ENCODE data around the gene PGBD5.
"Not testable (repeated sequence)": the region's sequence is repeated elsewhere in the genome, so short reads cannot be mapped to it uniquely, and the experiment has no call there.

The PGBD5 gene, protein sequence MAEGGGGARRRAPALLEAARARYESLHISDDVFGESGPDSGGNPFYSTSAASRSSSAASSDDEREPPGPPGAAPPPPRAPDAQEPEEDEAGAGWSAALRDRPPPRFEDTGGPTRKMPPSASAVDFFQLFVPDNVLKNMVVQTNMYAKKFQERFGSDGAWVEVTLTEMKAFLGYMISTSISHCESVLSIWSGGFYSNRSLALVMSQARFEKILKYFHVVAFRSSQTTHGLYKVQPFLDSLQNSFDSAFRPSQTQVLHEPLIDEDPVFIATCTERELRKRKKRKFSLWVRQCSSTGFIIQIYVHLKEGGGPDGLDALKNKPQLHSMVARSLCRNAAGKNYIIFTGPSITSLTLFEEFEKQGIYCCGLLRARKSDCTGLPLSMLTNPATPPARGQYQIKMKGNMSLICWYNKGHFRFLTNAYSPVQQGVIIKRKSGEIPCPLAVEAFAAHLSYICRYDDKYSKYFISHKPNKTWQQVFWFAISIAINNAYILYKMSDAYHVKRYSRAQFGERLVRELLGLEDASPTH

DNA sequence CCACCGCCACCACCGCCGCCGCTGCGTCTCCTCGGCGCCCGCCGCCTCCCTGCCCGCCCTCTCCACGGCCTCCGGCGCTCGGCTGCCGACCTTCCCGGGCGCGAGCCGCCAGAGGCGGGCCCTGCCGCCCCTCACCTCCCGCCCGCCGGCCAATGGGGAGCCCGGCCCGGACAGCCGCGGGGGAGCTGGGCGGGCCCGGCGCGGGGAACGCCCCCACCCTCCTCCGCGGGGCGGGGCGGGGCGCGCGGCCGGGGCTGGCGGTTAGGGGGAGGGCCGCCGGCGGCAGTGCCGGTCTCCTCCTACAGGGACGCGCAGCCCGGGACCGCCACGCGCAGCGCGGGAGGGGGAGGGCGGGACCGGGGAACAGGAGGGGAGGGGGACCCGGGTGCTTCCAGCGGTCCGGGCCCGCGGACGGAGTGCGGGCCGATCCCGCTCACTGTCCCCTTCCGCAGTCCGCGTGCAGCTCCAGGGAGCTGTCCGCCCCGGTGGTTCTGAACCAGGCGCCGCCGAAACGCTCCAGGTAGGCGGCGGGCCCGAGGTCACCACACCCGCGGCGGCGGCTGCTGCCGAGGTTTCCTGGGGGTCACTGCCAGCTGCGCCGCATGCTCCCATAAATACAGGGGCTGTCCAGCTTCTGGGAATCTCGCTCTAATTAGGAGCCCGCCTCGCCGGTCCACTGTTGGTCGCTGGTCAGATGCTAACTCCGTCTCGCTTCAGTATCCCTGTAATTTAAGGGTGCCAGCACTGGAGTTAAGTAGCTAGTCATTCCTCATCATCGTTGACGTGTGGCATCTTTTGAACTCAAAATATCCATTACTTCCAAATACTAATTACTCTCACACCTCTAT lies at the start of gene PGBD5:
Gene PGBD5, minus strand, starts transcription at position 87 of the 848 bp plus-strand sequence. CDS start 404 bp downstream, outside the sequence.
- peak; percentile 67 for DNase-seq

DNA sequence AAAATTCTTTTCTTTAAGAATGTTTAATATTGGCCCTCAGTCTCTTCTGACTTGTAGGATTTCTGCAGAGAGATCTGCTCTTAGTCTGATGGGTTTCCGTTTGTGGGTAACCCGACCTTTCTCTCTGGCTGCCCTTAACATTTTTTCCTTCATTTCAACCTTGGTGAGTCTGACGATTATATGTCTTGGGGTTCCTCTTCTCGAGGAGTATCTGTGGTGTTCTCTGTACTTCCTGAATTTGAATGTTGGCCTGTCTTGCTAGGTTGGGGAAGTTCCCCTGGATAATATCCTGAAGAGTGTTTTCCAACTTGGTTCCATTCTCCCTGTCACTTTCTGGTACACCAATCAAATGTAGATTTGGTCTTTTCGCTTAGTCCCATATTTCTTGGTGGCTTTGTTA lies 48.8 kb upstream of the PGBD5 start:
- not testable (repeated sequence) for DNase-seq

DNA sequence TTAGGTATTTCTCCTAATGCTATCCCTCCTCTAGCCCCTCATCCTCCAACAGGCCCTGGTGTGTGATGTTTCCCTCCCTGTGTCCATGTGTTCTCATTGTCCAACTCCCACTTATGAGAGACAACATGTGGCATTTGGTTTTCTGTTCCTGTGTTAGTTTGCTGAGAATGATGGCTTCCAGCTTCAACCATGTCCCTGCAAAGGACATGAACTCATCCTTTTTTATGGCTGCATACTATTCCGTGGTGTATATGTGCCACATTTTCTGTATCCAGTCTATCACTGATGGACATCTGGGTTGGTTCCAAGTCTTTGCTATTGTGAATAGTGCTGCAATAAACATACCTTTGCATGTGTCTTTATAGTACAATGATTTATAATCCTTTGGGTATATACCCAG lies 44.6 kb upstream of the PGBD5 start:
- DNase-seq = not testable (repeated sequence)

DNA sequence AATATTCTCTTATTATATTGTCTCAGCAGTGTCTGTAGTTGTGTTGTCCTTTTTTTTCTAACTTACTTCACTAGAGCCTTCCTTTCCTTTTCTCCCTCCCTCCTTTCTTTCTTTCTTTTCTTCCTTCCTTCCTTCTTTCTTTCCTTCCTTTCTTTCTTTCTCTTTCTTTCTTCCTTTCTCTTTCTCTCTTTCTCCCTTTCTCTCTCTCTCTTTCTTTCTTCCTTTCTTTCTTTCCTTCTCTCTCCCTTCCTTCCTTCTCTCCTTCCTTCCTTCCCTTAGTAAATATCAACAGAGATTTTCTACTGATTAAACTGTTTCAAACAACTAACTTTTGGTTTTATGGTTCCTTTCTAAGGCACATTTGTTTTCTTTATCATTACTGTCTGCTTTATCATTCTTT lies 43.1 kb upstream of the PGBD5 start:
- no peak for DNase-seq

DNA sequence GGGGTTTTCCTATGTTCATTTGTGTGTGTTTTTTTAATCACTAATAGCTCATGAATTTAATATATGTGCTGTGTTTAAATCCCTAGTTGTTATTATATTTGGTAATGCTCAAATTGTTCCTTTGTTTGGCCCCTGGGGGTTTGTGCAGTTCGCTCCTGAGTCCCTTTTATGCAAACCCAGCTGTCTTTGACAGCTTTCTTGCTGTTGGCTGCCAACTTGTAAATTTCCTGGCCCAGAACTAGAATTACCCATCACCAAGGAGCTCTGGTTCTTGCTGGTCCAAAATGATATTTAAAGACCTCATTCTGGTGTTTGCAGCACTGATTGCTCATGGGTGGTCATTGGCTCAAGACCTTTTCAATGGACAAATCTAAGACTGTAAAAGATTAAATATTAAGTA lies 39.6 kb upstream of the PGBD5 start:
- DNase-seq = no peak

DNA sequence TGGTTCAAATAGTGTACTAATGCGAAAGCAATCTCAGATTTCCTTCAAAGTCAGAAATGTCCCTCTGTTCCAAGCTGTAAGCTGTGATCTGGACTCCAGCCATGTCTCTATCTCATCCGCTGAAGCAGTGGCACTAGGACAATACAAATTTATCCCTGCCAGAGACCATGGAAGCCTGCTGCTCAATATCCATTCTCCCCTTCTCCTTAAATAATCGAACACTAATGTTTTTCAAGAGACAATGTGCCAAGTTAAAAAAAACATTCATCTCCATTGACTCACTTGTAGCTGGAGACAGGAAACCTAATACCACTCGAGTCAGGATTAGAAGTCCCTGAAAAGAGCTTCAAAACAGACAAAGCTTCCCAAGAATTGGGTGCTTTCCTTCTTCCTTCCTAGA lies 38.5 kb upstream of the PGBD5 start:
- DNase-seq = no peak

DNA sequence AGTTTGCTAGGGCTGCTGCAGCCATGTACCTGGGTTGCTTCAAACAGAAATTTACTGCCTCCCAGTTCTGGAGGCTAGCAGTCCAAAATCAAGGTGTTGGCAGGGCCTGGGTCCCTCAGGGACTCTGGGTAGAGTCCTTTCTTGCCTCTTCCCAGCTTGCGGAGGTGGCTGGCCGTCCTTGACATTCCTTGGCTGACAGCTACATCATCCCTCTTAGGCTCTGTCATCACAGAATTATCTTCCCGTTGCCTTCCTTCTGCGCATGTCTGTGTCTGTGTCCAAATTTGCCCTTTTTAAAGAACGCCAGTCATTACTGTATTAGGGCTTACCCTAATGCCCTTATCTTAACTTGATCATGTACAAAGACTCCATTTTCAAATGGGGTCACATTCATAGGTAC lies 37.6 kb upstream of the PGBD5 start:
- no peak for DNase-seq

DNA sequence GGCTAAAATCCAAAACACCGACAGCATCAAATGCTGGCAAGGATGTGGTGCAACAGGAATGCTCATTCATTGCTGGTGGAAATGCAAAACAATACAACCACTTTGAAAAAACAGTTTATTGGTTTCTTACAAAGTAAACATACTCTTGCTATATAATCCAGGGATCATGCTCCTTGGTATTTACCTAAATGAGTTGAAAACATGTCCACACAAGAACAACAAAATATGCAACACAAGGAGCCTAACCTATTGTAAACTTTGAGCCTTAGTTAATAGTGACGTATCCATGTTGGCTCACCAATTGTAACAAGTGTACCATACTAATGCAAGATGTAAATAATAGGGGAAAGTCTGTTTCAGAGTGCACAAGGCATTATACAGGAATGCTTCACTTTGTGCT lies 37.2 kb upstream of the PGBD5 start:
- DNase-seq = no peak

DNA sequence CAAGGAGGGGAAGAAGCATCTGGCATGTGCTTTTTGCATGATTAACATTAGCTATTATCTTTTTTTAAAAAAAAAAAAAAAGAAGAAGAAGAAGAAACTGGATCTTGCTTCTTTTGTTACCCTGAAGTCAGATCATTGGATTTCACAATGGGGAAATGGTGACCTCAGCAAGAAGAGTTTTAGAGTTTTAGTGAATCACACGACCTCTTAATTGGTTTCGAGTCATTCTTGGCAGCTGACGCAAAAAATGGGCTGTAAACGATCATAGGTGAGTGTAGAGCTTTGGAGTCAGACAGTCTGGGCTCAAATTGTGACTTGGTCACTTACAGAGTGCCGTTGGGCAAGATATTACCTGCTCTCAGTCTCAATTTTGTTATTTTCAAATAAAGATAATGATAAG lies 33.3 kb upstream of the PGBD5 start:
- no peak for DNase-seq

DNA sequence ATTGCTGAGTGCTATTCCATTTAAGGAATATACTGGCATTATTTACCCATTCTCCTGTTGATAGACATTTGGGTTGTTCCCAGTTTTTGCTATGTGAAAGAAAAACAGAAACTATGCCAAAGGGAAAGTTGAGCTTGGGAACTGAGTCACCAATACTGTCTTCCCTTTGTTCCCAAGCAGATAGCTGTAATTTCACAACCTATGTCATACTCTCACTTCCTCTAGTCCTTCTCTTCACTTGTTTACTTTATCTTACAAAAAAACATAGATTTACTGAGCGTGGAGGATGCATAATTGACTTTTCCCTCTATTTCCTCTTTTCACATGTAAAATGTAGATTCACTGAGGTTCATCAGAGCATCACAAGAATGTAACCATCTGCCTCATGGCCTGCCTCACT lies 32.4 kb upstream of the PGBD5 start:
- DNase-seq = no peak

DNA sequence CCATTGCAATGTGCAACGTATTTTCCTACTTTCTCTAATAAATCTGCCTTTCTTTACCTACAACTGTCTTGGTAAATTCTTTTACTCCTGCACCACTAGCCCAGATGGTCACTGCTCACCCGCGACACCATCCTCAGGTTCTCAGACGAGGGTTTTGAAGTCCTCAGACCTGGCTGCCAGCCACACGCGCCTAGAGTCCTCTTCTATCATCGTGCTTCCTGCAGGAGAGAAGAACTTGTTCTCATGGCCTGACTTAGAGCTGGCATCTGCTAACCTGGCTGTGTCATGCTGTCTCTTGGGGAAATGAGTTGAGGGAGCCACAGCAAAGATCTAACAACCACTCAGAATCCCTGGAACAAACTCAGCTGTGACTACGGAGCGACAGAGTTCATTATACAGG lies 30.3 kb upstream of the PGBD5 start:
- no peak for DNase-seq

DNA sequence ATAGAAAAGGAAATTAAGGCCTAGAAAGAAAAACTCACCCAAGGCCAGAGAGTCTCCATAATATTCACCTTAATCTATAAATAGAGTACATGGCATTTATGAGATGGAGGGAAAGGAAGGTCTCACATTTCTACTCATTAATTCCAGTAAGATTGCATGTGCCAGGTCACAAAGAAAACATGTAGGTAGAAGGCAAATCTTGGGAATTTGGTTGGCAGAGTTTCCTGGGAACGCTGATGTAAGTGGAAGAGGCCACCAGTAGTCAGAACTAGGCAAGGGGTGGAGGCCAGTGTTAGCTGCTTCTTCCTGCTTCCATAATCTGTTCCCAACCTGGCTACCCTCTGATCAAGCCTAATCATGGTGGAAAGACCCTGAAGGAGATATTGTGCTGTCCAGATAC lies 29.2 kb upstream of the PGBD5 start:
- DNase-seq = no peak

DNA sequence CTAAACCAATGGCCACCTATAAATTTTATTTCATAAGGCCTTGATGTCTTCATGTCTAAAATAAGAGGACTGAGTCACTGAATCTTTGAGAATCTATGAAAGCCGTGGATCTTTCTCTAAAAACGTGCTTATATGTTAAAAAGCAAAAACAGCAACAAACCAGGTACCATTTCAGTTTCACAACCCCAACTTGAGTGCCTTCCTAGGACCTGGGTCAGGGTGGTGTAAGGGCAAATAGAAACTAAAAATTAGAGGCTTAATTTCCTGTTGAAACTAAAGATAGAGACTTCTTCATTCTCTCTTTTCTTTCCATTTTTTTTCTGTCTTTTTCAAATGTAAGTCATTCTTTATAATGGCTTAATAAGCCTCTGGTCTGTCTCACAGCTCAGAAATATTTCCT lies 27.2 kb upstream of the PGBD5 start:
- DNase-seq = no peak

DNA sequence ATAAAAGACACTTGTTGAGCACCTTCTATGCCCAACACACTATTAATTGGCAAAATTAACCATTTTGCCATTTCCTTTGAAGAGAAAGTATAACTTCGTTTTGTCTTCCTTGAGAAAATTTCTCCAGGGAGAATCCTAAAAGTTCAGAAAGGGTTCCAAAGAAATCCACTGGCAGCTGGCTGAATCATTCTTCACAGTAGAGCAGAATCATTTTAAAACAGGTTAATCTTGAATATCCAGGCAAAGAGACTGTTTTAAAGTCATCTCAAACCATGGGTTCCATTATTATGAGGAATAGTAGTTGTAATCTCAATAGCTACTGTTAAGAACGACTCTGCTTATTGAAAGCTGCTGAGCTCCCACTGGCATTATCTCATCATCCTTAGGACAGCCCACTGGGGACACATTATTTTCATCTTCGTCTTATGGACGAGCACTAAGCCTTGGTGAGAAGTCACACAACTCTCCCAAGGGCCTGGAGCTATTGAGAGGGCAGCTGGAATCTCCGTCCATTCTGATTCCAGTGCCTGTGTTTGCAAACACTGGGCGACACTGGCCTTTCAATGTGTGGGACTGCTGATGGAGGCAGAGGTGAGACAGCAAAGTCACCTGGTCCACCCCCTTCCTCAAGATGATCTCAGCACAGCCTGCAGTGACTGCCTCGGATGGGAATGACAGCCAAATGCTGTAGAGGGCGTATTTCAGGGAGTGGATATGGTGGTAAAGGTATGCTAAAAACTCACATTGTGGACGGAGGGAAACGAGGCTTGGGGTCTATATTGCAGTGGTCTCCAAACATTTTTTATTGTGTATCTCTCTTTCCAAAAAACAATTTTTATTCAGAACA lies 15.3 kb upstream of the PGBD5 start:
- no peak for DNase-seq

DNA sequence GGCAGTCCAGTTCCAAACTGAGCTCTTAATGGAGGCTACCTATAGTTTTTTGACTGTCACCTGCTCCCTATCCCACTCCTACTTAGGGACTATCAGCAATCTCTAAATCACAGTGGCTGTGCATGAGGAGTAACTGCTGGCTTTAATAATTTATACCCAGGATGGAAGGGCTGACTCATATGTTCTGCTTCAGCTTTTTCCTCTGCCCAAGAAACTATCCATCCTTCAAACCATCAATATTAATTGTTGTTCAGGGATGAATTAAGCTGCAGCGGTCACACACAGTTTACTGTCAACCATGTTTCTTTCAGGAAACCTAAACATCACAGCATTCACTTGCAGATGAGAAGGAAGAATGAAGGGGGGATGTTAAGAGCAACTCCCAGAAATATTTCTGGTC lies 9.0 kb upstream of the PGBD5 start:
- DNase-seq = no peak

DNA sequence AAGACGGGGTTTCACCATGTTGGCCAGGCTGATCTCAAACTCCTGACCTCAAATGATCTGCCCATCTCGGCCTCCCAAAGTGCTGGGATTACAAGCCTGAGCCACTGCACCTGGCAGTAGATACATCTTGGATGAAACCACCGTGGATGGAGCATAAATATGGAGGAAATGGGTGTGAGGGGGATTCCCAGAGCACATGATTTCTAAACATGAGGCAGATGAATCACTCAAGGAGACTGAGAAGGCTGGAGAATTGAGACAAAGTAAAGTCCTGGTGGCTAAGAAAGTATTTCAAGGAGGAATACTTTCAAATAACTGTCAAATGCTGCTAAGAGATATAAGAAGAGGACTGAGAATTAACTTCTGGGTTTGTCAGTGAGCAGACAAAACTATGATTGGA lies 5.4 kb upstream of the PGBD5 start:
- no peak for DNase-seq

DNA sequence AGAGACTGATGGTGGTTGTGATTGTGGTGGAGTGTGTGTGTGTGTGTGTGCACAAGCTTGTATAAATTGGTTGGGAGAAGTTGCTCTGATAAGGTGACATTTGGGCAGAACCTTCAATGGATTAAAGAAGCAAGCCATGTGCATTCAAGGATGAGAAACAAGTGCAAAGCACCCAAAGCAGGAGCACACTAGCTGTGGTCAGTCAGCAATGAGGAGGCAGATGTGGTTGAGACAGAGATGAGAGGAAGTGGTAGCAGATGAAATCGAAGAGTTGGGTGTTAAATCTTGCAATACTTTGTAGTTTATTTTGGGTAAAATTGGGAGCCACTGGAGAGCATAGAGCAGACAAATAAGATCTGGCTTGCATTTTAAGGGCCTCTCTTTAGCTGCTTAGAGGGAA lies 4.4 kb upstream of the PGBD5 start:
- no peak for DNase-seq

DNA sequence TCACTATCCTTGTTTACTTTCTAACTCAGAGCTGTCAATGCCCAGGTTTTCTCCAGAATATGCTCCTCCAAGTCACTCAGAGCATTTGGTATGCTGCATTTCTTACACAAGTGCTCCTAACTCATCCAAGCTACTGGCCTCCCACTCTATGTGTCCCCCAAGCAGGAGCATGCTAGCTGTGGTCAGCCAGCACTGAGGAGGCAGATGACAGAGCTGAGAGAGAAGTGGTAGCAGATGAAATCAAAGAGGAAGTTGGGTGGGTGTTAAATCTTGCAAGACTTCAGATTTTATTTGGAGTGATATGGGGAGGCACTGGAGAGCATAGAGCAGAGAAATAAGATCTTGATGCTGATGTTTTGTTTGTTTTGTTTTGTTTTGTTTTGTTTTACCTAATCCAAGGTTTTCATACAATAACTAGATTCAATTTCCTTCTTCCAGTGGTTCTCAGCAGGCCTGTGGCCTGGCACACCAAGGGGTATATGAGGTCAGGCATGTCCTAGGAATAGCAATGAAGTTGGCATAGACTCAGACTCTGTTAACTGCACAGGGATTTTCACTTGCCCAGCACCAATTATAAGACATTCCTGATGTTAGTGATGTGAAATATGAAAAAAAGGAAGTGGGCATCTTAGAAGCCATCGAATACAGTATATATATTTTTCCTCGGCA lies 3.1 kb upstream of the PGBD5 start:
- no peak for DNase-seq

DNA sequence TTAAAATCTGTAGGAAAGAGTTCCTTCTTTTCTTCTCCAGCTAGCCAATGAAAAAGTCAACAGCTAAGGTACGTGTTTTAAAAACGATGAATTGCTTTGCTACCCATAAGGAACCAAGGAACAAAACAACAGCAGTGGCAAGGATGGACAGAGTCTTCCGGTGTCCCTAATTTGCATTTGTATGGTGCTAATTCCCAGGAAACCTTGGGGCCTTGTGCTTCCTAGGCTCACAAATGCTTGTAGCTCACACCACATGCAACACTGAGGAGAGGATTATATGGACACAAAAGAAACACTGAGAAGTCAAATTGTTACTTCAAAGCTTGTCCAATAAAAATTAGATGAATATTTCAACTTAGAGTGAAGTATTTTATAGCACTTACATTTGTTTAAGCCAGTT lies 1.8 kb upstream of the PGBD5 start:
- no peak for DNase-seq

DNA sequence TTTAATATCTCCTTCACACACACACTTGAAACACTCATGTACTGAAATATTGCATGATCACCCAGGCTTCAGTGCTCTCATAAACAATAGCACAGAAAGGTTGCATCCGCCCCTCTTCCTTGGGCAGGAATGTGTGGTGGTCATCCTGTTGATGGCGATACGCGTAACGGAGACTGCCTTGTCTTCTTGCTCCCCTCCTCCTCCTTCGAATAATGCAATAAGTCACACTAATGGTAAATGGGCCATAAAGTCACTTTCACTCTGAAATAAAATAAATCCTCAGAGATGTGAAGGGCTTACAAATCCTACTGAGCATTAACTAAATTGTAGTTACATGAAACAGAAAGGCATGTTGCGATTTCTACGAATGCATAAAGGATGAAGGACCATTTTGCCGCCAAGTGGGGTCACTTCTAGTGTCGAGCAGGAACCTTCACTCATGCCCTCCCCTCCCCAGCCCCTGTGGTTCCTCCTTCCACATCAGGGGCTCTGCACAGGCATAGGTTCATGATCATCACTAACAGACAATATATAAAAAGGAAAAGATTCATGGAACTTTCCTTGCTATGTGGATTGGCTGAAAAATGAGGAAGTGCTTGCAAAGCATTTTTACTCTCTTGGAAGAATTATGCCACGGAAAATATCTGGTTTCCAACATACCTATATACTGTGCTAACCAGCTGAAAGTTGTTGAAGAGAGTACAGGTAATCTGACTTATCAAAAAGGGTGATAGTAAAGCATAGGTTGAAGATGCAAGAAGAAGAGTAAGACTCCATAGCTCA lies 1.2 kb upstream of the PGBD5 start:
- no peak for DNase-seq

DNA sequence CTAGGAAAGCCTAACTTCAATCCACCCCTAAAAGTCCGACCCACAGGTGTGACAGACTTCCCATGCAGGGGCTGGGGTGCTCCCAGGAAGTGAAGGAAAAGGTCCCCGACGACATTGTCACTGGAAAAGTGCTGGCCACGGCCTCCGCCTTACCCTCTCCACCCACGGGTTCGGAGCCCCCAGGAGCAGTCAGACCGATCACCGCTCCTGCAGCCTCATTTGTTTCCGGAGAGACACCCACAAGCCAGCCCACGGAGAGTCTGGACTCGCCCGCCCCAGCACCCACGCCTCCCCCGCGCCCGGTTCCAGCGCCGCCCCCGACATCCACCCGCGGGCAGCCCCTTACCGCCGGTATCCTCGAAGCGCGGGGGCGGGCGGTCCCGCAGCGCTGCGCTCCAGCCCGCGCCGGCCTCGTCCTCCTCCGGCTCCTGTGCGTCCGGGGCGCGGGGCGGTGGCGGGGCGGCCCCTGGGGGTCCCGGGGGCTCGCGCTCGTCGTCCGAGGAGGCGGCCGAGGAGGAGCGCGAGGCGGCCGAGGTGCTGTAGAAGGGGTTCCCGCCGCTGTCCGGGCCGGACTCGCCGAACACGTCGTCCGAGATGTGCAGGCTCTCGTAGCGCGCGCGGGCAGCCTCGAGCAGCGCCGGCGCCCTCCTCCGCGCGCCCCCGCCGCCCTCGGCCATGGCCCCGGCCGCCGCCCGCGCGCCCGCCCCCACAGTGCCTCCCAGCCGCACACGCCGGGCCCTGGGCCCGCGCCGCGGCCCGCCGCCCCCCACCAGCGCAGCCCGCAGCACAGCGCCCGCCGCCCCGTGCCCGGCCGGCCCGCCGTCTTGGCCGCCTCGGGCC lies 660 bp downstream of the PGBD5 start:
- DNase-seq = no peak

Data from NCI-H510A (cell line).